AG10803 (cell line): Measurements from ENCODE around the gene PCMT1.
A peak's percentile ranks its signal among the peaks of the same experiment; 100 is the strongest.
"Not testable (repeated sequence)": the region's sequence is repeated elsewhere in the genome, so short reads cannot be mapped to it uniquely, and the experiment has no call there.

Experiments used
- DNase-seq: peaks from one replicate; pipeline ENCODE4 v3.0.0; 2010; ENCODE audit warnings: low read depth
- H3K4me3 ChIP-seq: 2 replicates; pipeline ENCODE4 v1.5.1; 2011; ENCODE audit warnings: mild to moderate bottlenecking, low read length, control low read depth
- TF ChIP-seq, protein P1 (sequence below): conservative IDR thresholded peaks from 2 replicates; pipeline ENCODE4 v1.5.1; 2011; ENCODE audit warnings: mild to moderate bottlenecking, low read length, control low read depth, inconsistent platforms

PCMT1 gene

DNA sequence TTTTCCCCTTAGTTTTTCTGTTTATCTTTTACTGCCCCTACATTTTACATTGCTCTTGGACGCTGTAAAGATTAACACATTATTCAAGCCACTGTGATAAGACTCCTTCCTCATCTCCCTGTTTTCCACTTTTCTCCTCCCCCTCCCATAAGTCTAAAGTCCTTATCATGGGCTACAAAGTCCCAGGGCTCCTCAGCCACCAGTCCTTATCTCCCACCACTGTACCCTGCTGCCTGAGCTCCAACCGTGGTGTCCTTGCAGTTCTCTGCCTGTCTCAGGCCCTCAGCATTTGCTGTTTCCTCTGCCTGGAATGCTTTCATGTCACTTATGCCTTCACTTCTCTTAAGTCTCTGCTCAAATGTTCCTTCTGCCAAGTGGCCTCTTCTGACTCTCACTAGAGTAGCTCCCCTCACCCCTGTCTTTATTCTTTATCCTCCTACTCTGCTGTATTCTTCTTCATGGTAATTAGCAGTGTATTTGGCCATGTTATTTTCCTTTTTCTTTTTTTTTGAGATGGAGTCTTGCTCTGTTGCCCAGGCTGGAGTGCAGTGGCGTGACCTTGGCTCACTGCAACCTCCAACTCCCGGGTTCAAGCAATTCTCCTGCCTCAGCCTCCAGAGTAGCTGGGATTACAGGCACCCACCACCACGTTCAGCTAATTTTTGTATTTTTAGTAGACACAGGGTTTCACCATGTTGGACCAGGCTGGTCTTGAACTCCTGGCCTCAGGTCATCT, 20.9 kb upstream of the PCMT1 start:
- no peak for DNase-seq
- H3K4me3 ChIP-seq = no peak overlapping the region
- TF ChIP-seq, protein P1, sequence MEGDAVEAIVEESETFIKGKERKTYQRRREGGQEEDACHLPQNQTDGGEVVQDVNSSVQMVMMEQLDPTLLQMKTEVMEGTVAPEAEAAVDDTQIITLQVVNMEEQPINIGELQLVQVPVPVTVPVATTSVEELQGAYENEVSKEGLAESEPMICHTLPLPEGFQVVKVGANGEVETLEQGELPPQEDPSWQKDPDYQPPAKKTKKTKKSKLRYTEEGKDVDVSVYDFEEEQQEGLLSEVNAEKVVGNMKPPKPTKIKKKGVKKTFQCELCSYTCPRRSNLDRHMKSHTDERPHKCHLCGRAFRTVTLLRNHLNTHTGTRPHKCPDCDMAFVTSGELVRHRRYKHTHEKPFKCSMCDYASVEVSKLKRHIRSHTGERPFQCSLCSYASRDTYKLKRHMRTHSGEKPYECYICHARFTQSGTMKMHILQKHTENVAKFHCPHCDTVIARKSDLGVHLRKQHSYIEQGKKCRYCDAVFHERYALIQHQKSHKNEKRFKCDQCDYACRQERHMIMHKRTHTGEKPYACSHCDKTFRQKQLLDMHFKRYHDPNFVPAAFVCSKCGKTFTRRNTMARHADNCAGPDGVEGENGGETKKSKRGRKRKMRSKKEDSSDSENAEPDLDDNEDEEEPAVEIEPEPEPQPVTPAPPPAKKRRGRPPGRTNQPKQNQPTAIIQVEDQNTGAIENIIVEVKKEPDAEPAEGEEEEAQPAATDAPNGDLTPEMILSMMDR = no peak

DNA sequence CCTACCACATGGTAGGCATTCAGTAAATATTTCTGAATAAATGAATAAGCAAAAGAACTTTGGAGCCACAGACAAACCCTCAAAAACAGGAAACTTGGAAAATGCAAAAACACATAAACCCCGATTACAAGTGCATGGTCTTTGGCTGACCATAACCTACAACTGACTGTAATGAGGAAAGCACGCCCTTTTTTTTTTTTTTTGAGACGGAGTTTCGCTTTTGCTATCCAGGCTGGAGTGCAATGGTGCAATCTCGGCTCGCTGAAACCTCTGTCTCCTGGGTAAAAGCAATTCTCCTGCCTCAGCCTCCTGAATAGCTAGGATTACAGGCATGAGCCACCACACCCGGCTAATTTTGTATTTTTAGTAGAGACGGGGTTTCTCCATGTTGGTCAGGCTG, 19.7 kb upstream of the PCMT1 start:
- no peak for DNase-seq
- TF ChIP-seq, protein P1 = no peak
- H3K4me3 ChIP-seq = no peak overlapping the region

GRCh38 chr6:149733089-149733720, 16.3 kb upstream of the PCMT1 start:
- TF ChIP-seq, protein P1 = no peak
- no peak overlapping the region for H3K4me3 ChIP-seq

GRCh38 chr6:149734915-149735314, 14.6 kb upstream of the PCMT1 start:
- TF ChIP-seq, protein P1 = no peak
- no peak overlapping the region for H3K4me3 ChIP-seq
- DNase-seq = no peak

More at GRCh38 chr6:149733089-149733720, 16.3 kb upstream of the PCMT1 start:
- no peak for DNase-seq

- peak overlapping the region; percentile 88 for H3K4me3 ChIP-seq
- not testable (repeated sequence) for DNase-seq
Observed at GRCh38 chr6:149745252-149745651, 4.3 kb upstream of the PCMT1 start.

GRCh38 chr6:149746147-149746946, 3.2 kb upstream of the PCMT1 start, which contains the start of gene NUP43:
TSS of gene NUP43 (minus strand) at chr6:149746529. CDS start at chr6:149746495, 34 bp downstream.
- TF ChIP-seq, protein P1 = peak; percentile 50
- peak within 1 kb of the TSS; percentile 88 for H3K4me3 ChIP-seq
- peak; percentile 95 for DNase-seq

DNA sequence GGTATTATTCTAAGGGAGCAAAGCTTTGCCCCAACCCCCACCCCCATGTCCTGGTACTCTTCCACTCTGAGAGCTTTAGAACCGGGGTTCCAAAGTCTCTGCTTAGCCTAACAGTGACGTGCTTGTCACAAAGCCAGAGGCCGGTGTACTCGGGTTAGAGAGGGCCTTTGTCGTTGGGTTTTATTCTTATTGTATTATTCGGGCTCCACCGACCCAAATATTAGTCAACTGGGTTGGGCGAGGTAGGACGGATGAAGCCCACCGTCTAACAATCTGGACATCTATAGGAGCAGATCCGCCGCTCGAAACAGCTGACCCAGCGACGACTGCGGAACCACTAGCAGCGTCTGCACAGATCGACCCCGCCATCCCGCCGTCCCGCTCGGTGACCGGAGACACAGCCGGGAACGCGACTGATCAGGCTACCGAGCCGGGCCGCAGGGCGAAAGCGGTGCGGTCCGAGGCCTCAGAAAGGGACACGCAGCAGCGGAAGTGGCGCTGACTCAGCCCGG, 403 bp upstream of the PCMT1 start:
- DNase-seq = not testable (repeated sequence)

More for the DNA sequence above, 403 bp upstream of the PCMT1 start:
- H3K4me3 ChIP-seq = peak overlapping the region; percentile 55
